ENCODE data around the gene WDR4. TPM values are rescaled to one million over a fixed set of nuclear protein-coding genes. Genes with fewer than 3 reads are reported as not detected.

Gene WDR4
- total RNA-seq, 2 donors from 2014 or later, result 8.0 to 37.9 TPM

- Histone ChIP-seq H3K36me3 (replicated peaks in 1 of 2; ENCODE audit: insufficient read depth in 1 of 2, low read depth in 2 of 2) (peaks cover 8 to 43% of the 10 kb centered on the region in 2 donors), H3K4me1 (no peaks in the 10 kb centered on the region), H3K27ac (no peak overlapping the region), H3K27me3 (no peaks in the 10 kb centered on the region), H3K9me3 (no peaks in the 10 kb centered on the region), H3K4me3 (no peak overlapping the region)
- DNase-seq (no peak), ATAC-seq (no peak)
- no peak for TF ChIP-seq CTCF (IDR thresholded peaks at IDR 0.05)
- no peak for TF ChIP-seq POLR2A (IDR thresholded peaks at IDR 0.05)
- intact Hi-C loops (cut with DNase I), result no loop called here
- WGBS, 2 donors, result 95% methylated on average over 19 of the region's 20 CpGs; no CpG with 5 or more reads in 1 of the 2 donors
Measured at GRCh38 chr21:42853621-42854020, 25.7 kb downstream of the WDR4 start.

GRCh38 chr21:42852925-42853570, 26.3 kb downstream of the WDR4 start:
- intact Hi-C loops (cut with DNase I), result no loop called here
- H3K27ac ChIP-seq, result no peak overlapping the region
- TF ChIP-seq POLR2A (IDR thresholded peaks at IDR 0.05), result no peak
- no peak for TF ChIP-seq CTCF (IDR thresholded peaks at IDR 0.05)
- no peaks in the 10 kb centered on the region for H3K9me3 ChIP-seq
- no peaks in the 10 kb centered on the region for H3K4me1 ChIP-seq
- DNase-seq (no peak), ATAC-seq (no peak)
- H3K36me3 ChIP-seq (replicated peaks in 1 of 2; ENCODE audit: insufficient read depth in 1 of 2, low read depth in 2 of 2), result peaks cover 8 to 42% of the 10 kb centered on the region in 2 donors
- no peak overlapping the region for H3K4me3 ChIP-seq
- H3K27me3 ChIP-seq, result no peaks in the 10 kb centered on the region
- 96 to 98% methylated on average over 8 to 20 of the region's 20 CpGs for WGBS, 2 donors

GRCh38 chr21:42851812-42852665, 27.3 kb downstream of the WDR4 start:
- Histone ChIP-seq H3K27me3 (no peaks in the 10 kb centered on the region), H3K9me3 (no peaks in the 10 kb centered on the region), H3K4me1 (no peaks in the 10 kb centered on the region), H3K36me3 (replicated peaks in 1 of 2; ENCODE audit: insufficient read depth in 1 of 2, low read depth in 2 of 2) (peaks cover 8 to 43% of the 10 kb centered on the region in 2 donors), H3K4me3 (no peak overlapping the region), H3K27ac (no peak overlapping the region)
- intact Hi-C loops (cut with DNase I), result no loop called here
- no peak for TF ChIP-seq POLR2A (IDR thresholded peaks at IDR 0.05)
- no peak for TF ChIP-seq CTCF (IDR thresholded peaks at IDR 0.05)
- no peak for ATAC-seq
- 91 to 95% methylated on average over 16 to 19 of the region's 19 CpGs for WGBS, 2 donors
- DNase-seq, result no peak

- Histone ChIP-seq H3K4me1 (no peaks in the 10 kb centered on the region), H3K27ac (no peak overlapping the region), H3K36me3 (replicated peaks in 1 of 2; ENCODE audit: insufficient read depth in 1 of 2, low read depth in 2 of 2) (peaks cover 8 to 48% of the 10 kb centered on the region in 2 donors), H3K9me3 (no peaks in the 10 kb centered on the region), H3K27me3 (no peaks in the 10 kb centered on the region), H3K4me3 (no peak overlapping the region)
- intact Hi-C loops (cut with DNase I), result no loop called here
- ATAC-seq (no peak), DNase-seq (peak in 1 of 4 donors; percentile 39)
- TF ChIP-seq POLR2A (IDR thresholded peaks at IDR 0.05), result no peak
- TF ChIP-seq CTCF (IDR thresholded peaks at IDR 0.05), result peak in 4 of 7 experiments; percentile 16 to 32 (median 24)
- 79% methylated on average over 21 of the region's 21 CpGs; no CpG with 5 or more reads in 1 of the 2 donors for WGBS, 2 donors
Measured at GRCh38 chr21:42850866-42851391, 28.4 kb downstream of the WDR4 start.
